K562 (cell line): ENCODE data around the gene CHST1. TPM values are rescaled to one million over a fixed set of nuclear protein-coding genes. Genes with fewer than 3 reads are reported as not detected.

Experiments used
- ATAC-seq: fragments of 200-7000 bp; cut with Tn5 transposase; 3 replicates; pipeline ENCODE4 v1.9.1; 2020; ENCODE audit warnings: moderate library complexity
- BruUV-seq: library from RNA; stranded (reverse); fragments of 400-500 nt; replicated peaks from 2 replicates; lab custom pipeline; 2021; lab: Mats Ljungman, UMichigan
- CTCF ChIA-PET: fragments of 300-600 bp; formaldehyde crosslinking; extraction: SDS; loops from one replicate; lab custom pipeline; 2021; ENCODE audit warnings: low intra/inter-chr PET ratio; lab: Yijun Ruan, JAX
- POLR2A ChIA-PET: fragments of 300-600, 350-650 bp; sonication (Branson Sonifier 250); formaldehyde crosslinking; extraction: SDS; loops from one replicate; lab custom pipeline; 2021; ENCODE audit warnings: antibody characterized with exemption, inconsistent platforms; lab: Yijun Ruan, JAX
- DNase-seq, 4 experiments: peaks; one replicate each; pipeline versions ENCODE4 v3.0.0 to v3.0.0-alpha.2; 2011 to 2018; ENCODE audit warnings: low spot score in 3 of 4, mixed read lengths in 3 of 4; ENCODE audit errors: extremely low read depth in 1 of 4
- FAIRE-seq: peaks from 2 replicates; lab custom pipeline; 2011; peaks lifted over from hg19 to GRCh38; lab: Jason Lieb, UNC
- H2AFZ ChIP-seq: 2 replicates; pipeline ENCODE4 v1.6.0; 2011; ENCODE audit warnings: low read depth, low read length, control low read depth, inconsistent platforms
- H3K27ac ChIP-seq: fragments of 200-600 bp; 3 replicates; pipeline ENCODE4 v1.8.0; 2011; ENCODE audit warnings: low read depth, mild to moderate bottlenecking, control low read depth, inconsistent platforms, low read length, moderate library complexity, mixed read lengths; ENCODE audit errors: extremely low read depth
- H3K27me3 ChIP-seq, 2 experiments: fragments of 300-600 bp in 1 of 2; 2 replicates in 1 of 2; 3 replicates in 1 of 2; pipeline versions ENCODE4 v1.6.0 to v1.8.0; 2011; ENCODE audit warnings: inconsistent platforms in 2 of 2, low read length in 2 of 2, mild to moderate bottlenecking in 1 of 2, mixed read lengths in 1 of 2, moderate library complexity in 1 of 2; ENCODE audit not compliant: control insufficient read depth in 2 of 2, insufficient read depth in 2 of 2
- H3K36me3 ChIP-seq: fragments of 300-600 bp; 3 replicates; pipeline ENCODE4 v1.8.0; 2011; ENCODE audit warnings: mild to moderate bottlenecking, low read length, inconsistent platforms; ENCODE audit not compliant: control insufficient read depth, insufficient read depth
- H3K4me1 ChIP-seq, 2 experiments: fragments of 200-600 bp in 1 of 2; replicated peaks in 1 of 2; 2 replicates in 1 of 2; 3 replicates in 1 of 2; pipeline versions ENCODE4 v1.5.1 to v1.8.0; 2011; ENCODE audit warnings: inconsistent platforms in 2 of 2, low read length in 2 of 2, mild to moderate bottlenecking in 1 of 2, mixed read lengths in 1 of 2, moderate library complexity in 1 of 2; ENCODE audit not compliant: control insufficient read depth in 2 of 2, insufficient read depth in 2 of 2
- H3K4me2 ChIP-seq: 2 replicates; pipeline ENCODE4 v1.6.1; 2011; ENCODE audit warnings: low read length, control low read depth, inconsistent platforms, mixed read lengths; ENCODE audit not compliant: insufficient read depth
- H3K4me3 ChIP-seq: fragments of 200-600 bp; sonication (generic), shearing (Covaris generic); 2 replicates; pipeline ENCODE4 v1.5.1; 2016; ENCODE audit warnings: control low read depth, inconsistent platforms
- H3K79me2 ChIP-seq: fragments of 200-600 bp; 3 replicates; pipeline ENCODE4 v1.8.0; 2011; ENCODE audit warnings: low read length, inconsistent platforms; ENCODE audit not compliant: control insufficient read depth, insufficient read depth
- H3K9ac ChIP-seq, 2 experiments: 2 replicates each; pipeline versions ENCODE4 v1.6.0 to v1.6.1; 2011; ENCODE audit warnings: low read depth in 2 of 2, low read length in 2 of 2, control low read depth in 1 of 2, inconsistent platforms in 1 of 2, mild to moderate bottlenecking in 1 of 2, mixed read lengths in 1 of 2; ENCODE audit not compliant: insufficient read depth in 1 of 2
- H3K9me1 ChIP-seq: one replicate; pipeline ENCODE4 v1.6.0; 2011; ENCODE audit warnings: inconsistent platforms, mild to moderate bottlenecking, low read length, moderate library complexity; ENCODE audit not compliant: control insufficient read depth, insufficient read depth
- H3K9me3 ChIP-seq: replicated peaks from 2 replicates; pipeline ENCODE4 v1.5.1; 2011; ENCODE audit warnings: low read depth, low read length, inconsistent platforms; ENCODE audit not compliant: control insufficient read depth, insufficient read depth
- H4K20me1 ChIP-seq: replicated peaks from 2 replicates; pipeline ENCODE4 v1.6.1; 2011; ENCODE audit warnings: low read length, inconsistent platforms, mixed read lengths; ENCODE audit not compliant: control insufficient read depth, insufficient read depth
- ARNT ChIP-seq, 2 experiments: fragments of 450-650 bp; IDR thresholded peaks; 2 replicates each; pipeline ENCODE4 v1.6.1; 2016; ENCODE audit warnings: mild to moderate bottlenecking in 1 of 2
- HDAC1 ChIP-seq, 2 experiments: fragments of 450-650 bp; IDR thresholded peaks; 2 replicates each; pipeline ENCODE4 v1.6.1; 2016 to 2017; ENCODE audit warnings: inconsistent platforms in 1 of 2, mild to moderate bottlenecking in 1 of 2, moderate library complexity in 1 of 2
- HDAC2 ChIP-seq: fragments of 450-650 bp; IDR thresholded peaks from 2 replicates; pipeline ENCODE4 v1.6.1; 2016; ENCODE audit warnings: mild to moderate bottlenecking
- MCM5 ChIP-seq: fragments of 450-650 bp; IDR thresholded peaks from 2 replicates; pipeline ENCODE4 v1.6.1; 2016; ENCODE audit warnings: low read depth
- NRF1 ChIP-seq, 2 experiments: fragments of 450-650 bp; IDR thresholded peaks in 1 of 2; conservative IDR thresholded peaks in 1 of 2; 2 replicates each; pipeline ENCODE4 v1.6.1; 2014; ENCODE audit warnings: mild to moderate bottlenecking in 2 of 2
- POLR2H ChIP-seq: IDR thresholded peaks from 2 replicates; pipeline ENCODE4 v1.6.1; 2016; ENCODE audit warnings: missing genetic modification characterization, low read depth, mild to moderate bottlenecking, control low read depth, missing compliant biosample characterization, moderate library complexity
- TOE1 ChIP-seq, 2 experiments: fragments of 450-650 bp in 1 of 2; sonication (generic) in 1 of 2; formaldehyde crosslinking in 1 of 2; IDR thresholded peaks; 2 replicates each; pipeline versions ENCODE4 v1.7.1 to v1.8.0; 2016 to 2022; ENCODE audit warnings: borderline replicate concordance in 2 of 2, mild to moderate bottlenecking in 2 of 2, antibody characterized with exemption in 1 of 2, inconsistent platforms in 1 of 2, low read depth in 1 of 2, missing genetic modification reagents in 1 of 2, moderate library complexity in 1 of 2
- WHSC1 ChIP-seq: IDR thresholded peaks from one replicate; pipeline ENCODE4 v1.6.1; 2012; ENCODE audit warnings: low read length, control low read depth, inconsistent platforms
- ZBTB17 ChIP-seq: fragments of 450-650 bp; formaldehyde crosslinking; IDR thresholded peaks from 2 replicates; pipeline ENCODE4 v1.4.0; 2020; ENCODE audit warnings: mild to moderate bottlenecking
- ZNF431 ChIP-seq: sonication (generic); formaldehyde crosslinking; IDR thresholded peaks from 2 replicates; pipeline ENCODE4 v1.8.0; 2022; ENCODE audit warnings: mild to moderate bottlenecking, missing genetic modification reagents
- WGBS: fragments of 100-300 bp; shearing (Covaris generic); methylation state at CpG from one replicate; pipeline ENCODE4 v1.1.6; 2016; ENCODE audit warnings: low coverage, mixed read lengths; ENCODE audit not compliant: insufficient coverage; ENCODE audit errors: missing lambda C conversion rate; 5-methylcytosine and 5-hydroxymethylcytosine counted together
- in situ Hi-C: fragments of 300-500 bp; cut with MboI; formaldehyde crosslinking; loops from 4 replicates; pipeline ENCODE4 v1.15.0; 2018; ENCODE audit warnings: inconsistent platforms, mixed read lengths
- intact Hi-C: fragments of 100-400 bp; cut with micrococcal nuclease; formaldehyde crosslinking; loops from 2 replicates; pipeline ENCODE4 v1.14.2; 2022
- polyA plus RNA-seq, 8 experiments: library from polyadenylated mRNA; depleted of rRNA in 4 of 8; stranded (reverse) in 5 of 8; unstranded in 3 of 8; fragments of >200 nt; fragmentation: Nextera tagmentation in 2 of 8; fragmentation: Illumina TruSeq in 1 of 8; extraction: Ambion mirVana in 2 of 8; extraction: Trizol in 1 of 8; gene quantifications; 2 replicates each; pipeline versions ENCODE4 v1.2.1 to v1.2.3, GENCODE V29; 2011 to 2014; ENCODE audit warnings: inconsistent platforms in 1 of 8, missing spikeins in 1 of 8
- total RNA-seq, 7 experiments: library from RNA; depleted of rRNA in 6 of 7; stranded (reverse); fragments of >200 nt in 6 of 7; fragmentation: Illumina TruSeq in 2 of 7; extraction: Trizol in 2 of 7; gene quantifications; 2 replicates each; pipeline versions ENCODE4 v1.2.1 to v1.2.3, GENCODE V29; 2011 to 2021; ENCODE audit warnings: low replicate concordance in 1 of 7
- TF ChIP-seq, protein P1 (sequence below): fragments of 450-650 bp; IDR thresholded peaks from 2 replicates; pipeline ENCODE4 v1.6.1; 2016; ENCODE audit warnings: low read depth
- TF ChIP-seq, protein P2 (sequence below), 3 experiments: fragments of 200-800 bp in 1 of 3; sonication (Bioruptor generic) in 1 of 3; sonication (generic) in 1 of 3; formaldehyde crosslinking in 1 of 3; IDR thresholded peaks; 2 replicates each; pipeline versions ENCODE4 v1.6.1 to v1.8.0; 2016 to 2022; ENCODE audit warnings: mild to moderate bottlenecking in 2 of 3, missing compliant biosample characterization in 2 of 3, missing genetic modification characterization in 2 of 3, missing genetic modification reagents in 1 of 3

The CHST1 gene
- total and polyA plus RNA-seq, 9 of the 15 experiments (the other 6 are each of a cell fraction or from before 2014, with no cell fraction given) = 0.04 to 0.32 (median 0.18) TPM; not detected in 4

DNA sequence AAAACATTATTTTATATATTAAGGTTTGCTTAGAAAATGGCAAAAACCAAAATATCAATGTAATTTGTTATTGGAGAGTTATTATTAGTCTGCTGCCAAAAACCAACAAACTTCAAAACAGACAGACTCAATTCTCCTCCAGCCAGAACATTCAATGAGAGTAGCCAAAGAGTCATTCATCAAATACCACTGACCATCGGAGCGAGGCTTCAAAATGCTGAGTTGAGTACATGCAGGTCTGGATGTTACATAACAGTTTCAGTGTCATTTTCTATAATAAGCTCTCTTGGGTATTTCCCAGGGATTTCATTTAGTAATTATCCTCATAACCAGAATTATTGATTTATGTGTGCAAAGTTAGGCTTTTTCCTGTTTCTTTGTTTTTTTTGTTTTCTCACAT, 42.6 kb downstream of the CHST1 start (continued):
- TF ChIP-seq, protein P1, sequence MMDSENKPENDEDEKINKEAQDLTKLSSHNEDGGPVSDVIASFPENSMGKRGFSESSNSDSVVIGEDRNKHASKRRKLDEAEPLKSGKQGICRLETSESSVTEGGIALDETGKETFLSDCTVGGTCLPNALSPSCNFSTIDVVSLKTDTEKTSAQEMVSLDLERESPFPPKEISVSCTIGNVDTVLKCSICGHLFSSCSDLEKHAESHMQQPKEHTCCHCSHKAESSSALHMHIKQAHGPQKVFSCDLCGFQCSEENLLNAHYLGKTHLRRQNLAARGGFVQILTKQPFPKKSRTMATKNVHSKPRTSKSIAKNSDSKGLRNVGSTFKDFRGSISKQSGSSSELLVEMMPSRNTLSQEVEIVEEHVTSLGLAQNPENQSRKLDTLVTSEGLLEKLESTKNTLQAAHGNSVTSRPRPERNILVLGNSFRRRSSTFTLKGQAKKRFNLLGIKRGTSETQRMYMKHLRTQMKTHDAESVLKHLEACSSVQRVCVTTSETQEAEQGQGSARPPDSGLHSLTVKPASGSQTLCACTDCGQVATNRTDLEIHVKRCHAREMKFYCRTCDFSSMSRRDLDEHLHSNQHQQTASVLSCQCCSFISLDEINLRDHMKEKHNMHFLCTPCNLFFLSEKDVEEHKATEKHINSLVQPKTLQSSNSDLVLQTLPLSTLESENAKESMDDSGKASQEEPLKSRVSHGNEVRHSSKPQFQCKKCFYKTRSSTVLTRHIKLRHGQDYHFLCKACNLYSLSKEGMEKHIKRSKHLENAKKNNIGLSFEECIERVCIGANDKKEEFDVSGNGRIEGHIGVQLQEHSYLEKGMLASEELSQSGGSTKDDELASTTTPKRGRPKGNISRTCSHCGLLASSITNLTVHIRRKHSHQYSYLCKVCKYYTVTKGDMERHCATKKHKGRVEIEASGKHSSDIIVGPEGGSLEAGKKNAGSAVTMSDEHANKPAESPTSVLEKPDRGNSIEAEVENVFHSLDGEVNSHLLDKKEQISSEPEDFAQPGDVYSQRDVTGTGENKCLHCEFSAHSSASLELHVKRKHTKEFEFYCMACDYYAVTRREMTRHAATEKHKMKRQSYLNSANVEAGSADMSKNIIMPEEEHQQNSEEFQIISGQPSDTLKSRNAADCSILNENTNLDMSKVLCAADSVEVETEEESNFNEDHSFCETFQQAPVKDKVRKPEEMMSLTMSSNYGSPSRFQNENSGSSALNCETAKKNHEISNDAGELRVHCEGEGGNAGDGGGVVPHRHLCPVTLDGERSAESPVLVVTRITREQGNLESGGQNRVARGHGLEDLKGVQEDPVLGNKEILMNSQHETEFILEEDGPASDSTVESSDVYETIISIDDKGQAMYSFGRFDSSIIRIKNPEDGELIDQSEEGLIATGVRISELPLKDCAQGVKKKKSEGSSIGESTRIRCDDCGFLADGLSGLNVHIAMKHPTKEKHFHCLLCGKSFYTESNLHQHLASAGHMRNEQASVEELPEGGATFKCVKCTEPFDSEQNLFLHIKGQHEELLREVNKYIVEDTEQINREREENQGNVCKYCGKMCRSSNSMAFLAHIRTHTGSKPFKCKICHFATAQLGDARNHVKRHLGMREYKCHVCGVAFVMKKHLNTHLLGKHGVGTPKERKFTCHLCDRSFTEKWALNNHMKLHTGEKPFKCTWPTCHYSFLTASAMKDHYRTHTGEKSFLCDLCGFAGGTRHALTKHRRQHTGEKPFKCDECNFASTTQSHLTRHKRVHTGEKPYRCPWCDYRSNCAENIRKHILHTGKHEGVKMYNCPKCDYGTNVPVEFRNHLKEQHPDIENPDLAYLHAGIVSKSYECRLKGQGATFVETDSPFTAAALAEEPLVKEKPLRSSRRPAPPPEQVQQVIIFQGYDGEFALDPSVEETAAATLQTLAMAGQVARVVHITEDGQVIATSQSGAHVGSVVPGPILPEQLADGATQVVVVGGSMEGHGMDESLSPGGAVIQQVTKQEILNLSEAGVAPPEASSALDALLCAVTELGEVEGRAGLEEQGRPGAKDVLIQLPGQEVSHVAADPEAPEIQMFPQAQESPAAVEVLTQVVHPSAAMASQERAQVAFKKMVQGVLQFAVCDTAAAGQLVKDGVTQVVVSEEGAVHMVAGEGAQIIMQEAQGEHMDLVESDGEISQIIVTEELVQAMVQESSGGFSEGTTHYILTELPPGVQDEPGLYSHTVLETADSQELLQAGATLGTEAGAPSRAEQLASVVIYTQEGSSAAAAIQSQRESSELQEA = no peak

DNA sequence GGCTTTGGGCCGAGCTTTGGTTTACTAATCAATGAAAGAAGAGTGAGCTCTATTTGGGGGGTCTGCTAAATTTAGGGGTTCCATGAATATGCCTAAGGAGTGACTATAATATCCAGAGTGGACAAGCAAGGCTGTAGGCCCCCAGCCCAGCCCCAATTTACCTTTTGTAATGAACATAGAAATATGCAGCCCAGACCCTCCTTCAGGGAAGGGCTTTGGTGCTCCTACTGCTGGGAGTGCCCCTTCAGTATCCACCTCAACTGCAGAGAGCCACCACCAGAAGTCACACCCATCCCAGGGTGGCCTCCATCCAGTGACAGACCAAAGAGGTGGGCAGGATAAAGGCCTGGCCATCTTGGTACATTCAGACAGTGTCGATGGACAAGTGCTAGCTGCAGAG, 43.1 kb downstream of the CHST1 start:
- Histone ChIP-seq H3K9me1 (no peaks in the 10 kb centered on the region), H3K27me3 (no peaks in the 10 kb centered on the region; a peak in 1 of 5 replicates), H3K79me2 (no peaks in the 10 kb centered on the region), H4K20me1 (no peaks in the 10 kb centered on the region), H3K36me3 (no peaks in the 10 kb centered on the region), H3K9ac (no peak overlapping the region), H3K4me3 (no peak overlapping the region), H3K27ac (no peak overlapping the region), H3K4me1 (no peaks in the 10 kb centered on the region), H3K9me3 (no peaks in the 10 kb centered on the region), H3K4me2 (no peak overlapping the region), H2AFZ (no peak overlapping the region)
- DNase-seq (no peak), FAIRE-seq (no peak), ATAC-seq (no peak)
- 0% methylated on average over 2 of the region's 2 CpGs for WGBS
- BruUV-seq = no TSS peak
- in situ Hi-C loops = no loop called here
- POLR2A ChIA-PET = no interaction called here
- TF ChIP-seq NRF1 (conservative IDR thresholded peaks at IDR 0.05 in 1 of 2, IDR thresholded peaks at IDR 0.05 in 1 of 2) (no peak), HDAC1 (IDR thresholded peaks at IDR 0.05) (no peak), ZBTB17 (CRISPR knock-in tag) (no peak), WHSC1 (no peak), ARNT (IDR thresholded peaks at IDR 0.05) (no peak), ZNF431 (no peak), POLR2H (no peak), TOE1 (IDR thresholded peaks at IDR 0.05; ENCODE audit: borderline replicate concordance) (no peak), TOE1 (CRISPR knock-in tag; IDR thresholded peaks at IDR 0.05; ENCODE audit: borderline replicate concordance, low read depth) (no peak), MCM5 (no peak), HDAC2 (no peak)
- TF ChIP-seq, protein P2, sequence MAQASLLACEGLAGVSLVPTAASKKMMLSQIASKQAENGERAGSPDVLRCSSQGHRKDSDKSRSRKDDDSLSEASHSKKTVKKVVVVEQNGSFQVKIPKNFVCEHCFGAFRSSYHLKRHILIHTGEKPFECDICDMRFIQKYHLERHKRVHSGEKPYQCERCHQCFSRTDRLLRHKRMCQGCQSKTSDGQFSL (CRISPR knock-in tag; IDR thresholded peaks at IDR 0.05) = no peak
- TF ChIP-seq, protein P2 (tag; IDR thresholded peaks at IDR 0.05) = no peak
- intact Hi-C loops = no loop called here
- CTCF ChIA-PET = no interaction called here
